GM13976 (cell line): ENCODE data around the gene KDM4B.
"Not testable (repeated sequence)": the region's sequence is repeated elsewhere in the genome, so short reads cannot be mapped to it uniquely, and the experiment has no call there.

Source experiments
- DNase-seq: peaks from one replicate; pipeline ENCODE4 v3.0.0; 2012; ENCODE audit warnings: low spot score
- CTCF ChIP-seq: IDR thresholded peaks from 2 replicates; pipeline ENCODE4 v1.5.1; 2012; ENCODE audit warnings: borderline replicate concordance, mild to moderate bottlenecking; ENCODE audit not compliant: insufficient read depth; ENCODE audit errors: extremely low read depth, missing control alignments, control extremely low read depth
- in situ Hi-C: fragments of 300-500 bp; cut with MboI; formaldehyde crosslinking; loops from one replicate; pipeline ENCODE4 v1.12.0; 2022; ENCODE audit warnings: low sequenced_read_pairs, mixed read lengths, inconsistent platforms; ENCODE audit not compliant: unreplicated experiment

Gene KDM4B

GRCh38 chr19:4972509-4973230 lies 3.8 kb downstream of the KDM4B start:
- in situ Hi-C loops: no loop called here
- no peak for DNase-seq
- no peak for TF ChIP-seq CTCF

GRCh38 chr19:4974880-4975469 lies 6.1 kb downstream of the KDM4B start:
- DNase-seq: no peak
- in situ Hi-C loops: no loop called here
- TF ChIP-seq CTCF: no peak

- DNase-seq, in situ Hi-C loops: not testable (repeated sequence)
Observed at GRCh38 chr19:4975601-4976000, 6.7 kb downstream of the KDM4B start.

- in situ Hi-C loops: no loop called here
- no peak for DNase-seq
- no peak for TF ChIP-seq CTCF
Observed at GRCh38 chr19:4976401-4977298, 7.7 kb downstream of the KDM4B start.

GRCh38 chr19:4977299-4978174 lies 8.6 kb downstream of the KDM4B start:
- no peak for TF ChIP-seq CTCF
- in situ Hi-C loops: no loop called here
- no peak for DNase-seq

GRCh38 chr19:4979211-4979807 lies 10.4 kb downstream of the KDM4B start:
- no peak for TF ChIP-seq CTCF
- DNase-seq: no peak
- in situ Hi-C loops: no loop called here
